Germinal center (tissue), 1 donor: ENCODE data around the gene ARL13A.
A peak's percentile ranks its signal among the peaks of the same experiment; 100 is the strongest.
"Not testable (repeated sequence)": the region's sequence is repeated elsewhere in the genome, so short reads cannot be mapped to it uniquely, and the experiment has no call there.

Experiments
- DNase-seq: peaks from one replicate; pipeline ENCODE4 v3.0.0; 2012; ENCODE audit warnings: mixed read lengths, low spot score

ARL13A gene

GRCh38 chrX:100969408-100969807 is at the start of gene ARL13A:
Gene ARL13A, plus strand, starts transcription at chrX:100969708. Its CDS starts 3,982 bp downstream, at chrX:100973690.
- DNase-seq, result no peak

GRCh38 chrX:100924375-100924774 is 45.1 kb upstream of the ARL13A start:
- no peak for DNase-seq

GRCh38 chrX:100926453-100926852 is 43.1 kb upstream of the ARL13A start:
- no peak for DNase-seq

GRCh38 chrX:100928660-100929613 is 40.6 kb upstream of the ARL13A start, which contains the start of gene XKRX:
Gene XKRX, minus strand, starts transcription at chrX:100928917. Its CDS starts 613 bp downstream, at chrX:100928304.
- DNase-seq, result peak; percentile 54

GRCh38 chrX:100931218-100931924 is 38.1 kb upstream of the ARL13A start:
- no peak for DNase-seq

- no peak for DNase-seq
Measured at GRCh38 chrX:100931925-100932285, 37.6 kb upstream of the ARL13A start.

GRCh38 chrX:100935767-100936166 is 33.7 kb upstream of the ARL13A start:
- no peak for DNase-seq

- no peak for DNase-seq
Measured at GRCh38 chrX:100939333-100939732, 30.2 kb upstream of the ARL13A start.

GRCh38 chrX:100944601-100945000 is 24.9 kb upstream of the ARL13A start:
- no peak for DNase-seq

GRCh38 chrX:100946299-100946927 is 23.1 kb upstream of the ARL13A start:
- no peak for DNase-seq

- DNase-seq, result no peak
Measured at GRCh38 chrX:100948557-100948956, 21.0 kb upstream of the ARL13A start.

- DNase-seq, result no peak
Measured at GRCh38 chrX:100962811-100963210, 6.7 kb upstream of the ARL13A start.

- no peak for DNase-seq
Measured at GRCh38 chrX:100964362-100964761, 5.1 kb upstream of the ARL13A start.

- no peak for DNase-seq
Measured at GRCh38 chrX:100969936-100970335, 428 bp downstream of the ARL13A start.

GRCh38 chrX:100973411-100973810 is 3.9 kb downstream of the ARL13A start:
- no peak for DNase-seq

- DNase-seq, result no peak
Measured at GRCh38 chrX:100975212-100975611, 5.7 kb downstream of the ARL13A start.

GRCh38 chrX:100976211-100976610 is 6.7 kb downstream of the ARL13A start:
- DNase-seq, result no peak

- DNase-seq, result no peak
Measured at GRCh38 chrX:100979881-100980607, 10.5 kb downstream of the ARL13A start.

GRCh38 chrX:100980608-100981497 is 11.3 kb downstream of the ARL13A start:
- no peak for DNase-seq

GRCh38 chrX:100981498-100981845 is 12.0 kb downstream of the ARL13A start:
- DNase-seq, result not testable (repeated sequence)

GRCh38 chrX:100984818-100985217 is 15.3 kb downstream of the ARL13A start:
- no peak for DNase-seq
